HEK293 (cell line): ENCODE results near the gene MTMR3.

Experiments used
- CTCF ChIP-seq: fragments of 450-650 bp; formaldehyde crosslinking; IDR thresholded peaks from 2 replicates; pipeline ENCODE4 v1.5.1; 2016; ENCODE audit warnings: missing biosample characterization, missing genetic modification characterization
- PBX3 ChIP-seq: sonication (generic); formaldehyde crosslinking; IDR thresholded peaks from 2 replicates; pipeline ENCODE4 v1.8.1; 2022; ENCODE audit warnings: mild to moderate bottlenecking, moderate library complexity, missing genetic modification reagents
- ZNF639 ChIP-seq: fragments of 450-650 bp; formaldehyde crosslinking; IDR thresholded peaks from 2 replicates; pipeline ENCODE4 v1.5.1; 2016; ENCODE audit warnings: missing biosample characterization, missing genetic modification characterization

- no peak for TF ChIP-seq PBX3 (CRISPR knock-in tag)
- no peak for TF ChIP-seq ZNF639
- no peak for TF ChIP-seq CTCF (tag by site-specific recombination)
Measured at GRCh38 chr22:29914991-29915533, 32.1 kb downstream of the MTMR3 start.
